ES-I3 (cell line): Measurements from ENCODE around the gene OXLD1.
"Not testable (repeated sequence)": the region's sequence is repeated elsewhere in the genome, so short reads cannot be mapped to it uniquely, and the experiment has no call there.

Experiments used
- H3K36me3 ChIP-seq: 2 replicates; pipeline ENCODE4 v1.6.1; 2013; ENCODE audit warnings: mild to moderate bottlenecking, low read length, control low read depth, moderate library complexity; ENCODE audit not compliant: insufficient read depth
- H3K4me1 ChIP-seq: 2 replicates; pipeline ENCODE4 v1.6.1; 2013; ENCODE audit warnings: mild to moderate bottlenecking, control low read depth, low read length; ENCODE audit not compliant: insufficient read depth
- H3K9ac ChIP-seq: 2 replicates; pipeline ENCODE4 v1.6.1; 2013; ENCODE audit warnings: low read depth, mild to moderate bottlenecking, low read length, moderate library complexity
- H3K9me3 ChIP-seq: 2 replicates; pipeline ENCODE4 v1.6.1; 2013; ENCODE audit warnings: mild to moderate bottlenecking, low read length, moderate library complexity; ENCODE audit not compliant: control insufficient read depth, insufficient read depth

Gene OXLD1

DNA sequence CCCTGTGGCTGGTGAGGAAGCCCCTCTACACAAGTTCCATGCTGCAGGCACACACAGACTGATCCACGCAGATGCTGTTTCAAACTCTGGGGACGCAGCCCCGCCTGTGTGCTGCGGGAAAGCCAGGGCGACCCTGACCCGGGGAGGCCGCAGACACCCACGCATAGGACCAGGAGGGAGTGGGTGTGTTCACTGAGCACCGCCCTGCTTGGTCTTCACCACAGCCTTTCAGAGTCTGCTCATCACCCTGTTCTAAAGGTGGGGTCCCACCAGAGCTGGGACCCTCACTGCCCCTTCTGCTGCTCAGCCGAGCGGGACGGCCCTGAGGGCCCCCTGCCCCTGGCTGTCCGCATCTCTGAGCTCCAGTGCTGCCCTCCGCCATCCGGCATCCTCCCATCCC, 21.9 kb downstream of the OXLD1 start:
- no peak overlapping the region for H3K9ac ChIP-seq
- no peaks in the 10 kb centered on the region for H3K9me3 ChIP-seq
- H3K4me1 ChIP-seq = peaks cover 14% of the 10 kb centered on the region; the same call in 1 of the 2 replicates
- no peaks in the 10 kb centered on the region for H3K36me3 ChIP-seq

GRCh38 chr17:81641825-81642489, 24.4 kb downstream of the OXLD1 start:
- Histone ChIP-seq H3K9me3 (no peaks in the 10 kb centered on the region), H3K4me1 (peaks cover 8% of the 10 kb centered on the region; the same call in 1 of the 2 replicates), H3K36me3 (no peaks in the 10 kb centered on the region), H3K9ac (no peak overlapping the region)

GRCh38 chr17:81640011-81640410, 26.4 kb downstream of the OXLD1 start:
- no peaks in the 10 kb centered on the region for H3K9me3 ChIP-seq
- peaks cover 11% of the 10 kb centered on the region; the same call in 1 of the 2 replicates for H3K4me1 ChIP-seq
- H3K36me3 ChIP-seq = no peaks in the 10 kb centered on the region
- no peak overlapping the region for H3K9ac ChIP-seq

DNA sequence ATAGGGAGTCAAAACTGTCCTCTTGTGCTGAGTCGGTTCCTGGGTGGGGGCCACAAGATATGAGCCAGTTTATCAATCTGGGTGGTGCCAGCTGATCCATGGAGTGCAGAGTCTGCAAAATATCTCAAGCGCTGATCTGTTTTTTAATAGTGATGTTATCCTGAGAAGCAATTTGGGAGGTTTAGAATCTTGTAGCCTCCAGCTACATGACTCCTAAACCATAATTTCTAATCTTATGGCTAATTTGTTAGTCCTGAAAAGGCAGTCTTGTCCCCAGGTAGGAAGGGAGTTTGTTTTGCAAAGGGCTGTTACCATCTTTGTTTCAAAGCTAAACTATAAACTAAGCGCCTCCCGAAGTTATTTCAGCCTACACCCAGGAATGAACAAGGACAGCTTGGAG, 27.7 kb downstream of the OXLD1 start:
- H3K4me1 ChIP-seq = peaks cover 11% of the 10 kb centered on the region; the same call in 1 of the 2 replicates
- H3K9ac ChIP-seq = no peak overlapping the region
- H3K9me3 ChIP-seq = no peaks in the 10 kb centered on the region
- H3K36me3 ChIP-seq = no peaks in the 10 kb centered on the region; the same call in 1 of the 2 replicates

DNA sequence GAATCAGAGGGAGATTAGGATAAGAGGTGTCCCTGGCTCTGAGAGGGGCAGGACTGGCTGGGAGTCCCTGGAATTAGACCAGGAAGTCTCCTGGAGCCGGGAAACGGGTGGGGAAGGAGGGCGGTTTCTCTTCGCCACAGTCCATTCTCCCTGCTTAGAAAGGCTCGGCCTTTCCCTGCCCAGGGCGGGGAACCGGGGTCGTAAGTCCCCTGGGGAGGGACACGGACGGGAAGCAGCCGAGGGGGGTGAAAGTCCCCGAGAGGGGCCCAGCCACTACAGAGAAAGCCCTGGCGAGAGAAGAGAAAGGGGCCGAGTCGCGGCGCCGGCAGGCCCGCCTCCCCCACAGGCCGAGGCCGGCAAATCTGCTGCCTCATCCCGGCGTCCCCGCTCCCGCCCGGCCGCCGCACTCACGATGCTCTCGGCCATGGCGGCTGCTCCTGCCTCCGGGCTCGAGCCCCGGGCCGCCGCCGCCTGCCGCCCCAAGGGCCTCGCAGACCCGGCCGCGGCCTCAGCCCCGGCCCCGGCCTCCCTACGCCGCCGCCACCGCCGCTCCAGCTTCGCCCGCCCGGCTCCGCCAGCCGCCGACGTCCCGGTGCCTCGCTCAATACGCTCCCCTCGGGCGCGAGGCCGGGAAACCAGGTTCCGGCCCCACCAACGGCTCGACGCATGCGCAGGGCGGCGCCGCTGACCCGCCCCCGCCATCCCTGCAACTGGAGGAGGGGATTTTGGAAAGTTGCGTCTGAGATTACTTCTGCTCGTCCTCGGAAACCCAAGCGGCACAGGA, 29.7 kb downstream of the OXLD1 start, which contains the start of the genes NPLOC4 and TSPAN10:
TSS of gene NPLOC4 (minus strand) at position 608 of the 784 bp plus-strand sequence. CDS start at position 426, 182 bp downstream.
TSS of gene TSPAN10 (plus strand) at position 692 of the 784 bp plus-strand sequence. CDS start 5,217 bp downstream, outside the sequence.
- no peaks in the 10 kb centered on the region; the same call in 1 of the 2 replicates for H3K36me3 ChIP-seq
- H3K9ac ChIP-seq = peak within 1 kb of the TSS; percentile 92
- H3K4me1 ChIP-seq = peaks cover 3% of the 10 kb centered on the region; the same call in 1 of the 2 replicates
- H3K9me3 ChIP-seq = no peaks in the 10 kb centered on the region

- Histone ChIP-seq H3K9ac (peak overlapping the region; percentile 92), H3K4me1 (peaks cover 3% of the 10 kb centered on the region; the same call in 1 of the 2 replicates), H3K9me3 (no peaks in the 10 kb centered on the region), H3K36me3 (no peaks in the 10 kb centered on the region; the same call in 1 of the 2 replicates)
Observed at GRCh38 chr17:81635973-81636504, 30.4 kb downstream of the OXLD1 start.

- H3K9me3 ChIP-seq = no peaks in the 10 kb centered on the region
- H3K36me3 ChIP-seq = no peaks in the 10 kb centered on the region; the same call in 1 of the 2 replicates
- peaks cover 3% of the 10 kb centered on the region; the same call in 1 of the 2 replicates for H3K4me1 ChIP-seq
- H3K9ac ChIP-seq = peak overlapping the region; percentile 92; the same call in 1 of the 2 replicates
Observed at GRCh38 chr17:81635431-81635830, 31.0 kb downstream of the OXLD1 start.

GRCh38 chr17:81631482-81631881, 34.9 kb downstream of the OXLD1 start:
- Histone ChIP-seq H3K9ac (no peak overlapping the region), H3K36me3 (peaks cover 15% of the 10 kb centered on the region), H3K9me3 (no peaks in the 10 kb centered on the region), H3K4me1 (peaks cover 3% of the 10 kb centered on the region; the same call in 1 of the 2 replicates)

GRCh38 chr17:81630274-81630673, 36.1 kb downstream of the OXLD1 start:
- Histone ChIP-seq H3K36me3 (peaks cover 20% of the 10 kb centered on the region), H3K4me1 (no peaks in the 10 kb centered on the region; the same call in 1 of the 2 replicates), H3K9ac (no peak overlapping the region), H3K9me3 (no peaks in the 10 kb centered on the region)

DNA sequence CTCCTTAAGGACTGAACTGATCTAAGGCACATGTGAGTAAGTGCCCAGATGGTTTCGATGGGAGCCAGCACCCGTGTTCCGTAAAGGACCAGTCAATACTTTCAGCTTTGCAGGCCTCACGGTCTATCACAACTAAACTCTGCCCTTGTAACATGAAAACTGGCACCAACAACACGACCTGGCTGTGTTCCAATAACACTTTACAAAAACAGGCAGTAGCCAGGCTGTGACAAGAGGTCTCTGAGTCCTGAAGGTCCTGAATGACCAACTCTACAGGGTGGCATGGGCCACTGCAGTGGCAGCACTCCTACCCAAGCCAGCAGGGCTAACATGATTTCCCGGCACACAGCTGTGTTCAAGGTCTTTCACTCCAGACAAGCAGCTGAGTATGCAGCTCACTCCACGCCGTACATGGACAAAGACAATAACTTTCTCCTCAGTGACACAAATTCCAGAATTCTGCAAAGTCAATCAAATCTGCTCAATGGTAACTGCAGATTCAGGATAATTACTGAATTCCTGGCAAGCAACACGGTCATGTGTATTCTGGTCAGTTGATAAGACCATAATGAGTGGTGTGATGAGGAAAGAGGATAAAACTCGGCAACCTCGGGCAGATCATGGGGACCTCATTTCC, 44.8 kb downstream of the OXLD1 start:
- Histone ChIP-seq H3K4me1 (no peaks in the 10 kb centered on the region), H3K9ac (no peak overlapping the region), H3K36me3 (peaks cover 55% of the 10 kb centered on the region), H3K9me3 (no peaks in the 10 kb centered on the region)

DNA sequence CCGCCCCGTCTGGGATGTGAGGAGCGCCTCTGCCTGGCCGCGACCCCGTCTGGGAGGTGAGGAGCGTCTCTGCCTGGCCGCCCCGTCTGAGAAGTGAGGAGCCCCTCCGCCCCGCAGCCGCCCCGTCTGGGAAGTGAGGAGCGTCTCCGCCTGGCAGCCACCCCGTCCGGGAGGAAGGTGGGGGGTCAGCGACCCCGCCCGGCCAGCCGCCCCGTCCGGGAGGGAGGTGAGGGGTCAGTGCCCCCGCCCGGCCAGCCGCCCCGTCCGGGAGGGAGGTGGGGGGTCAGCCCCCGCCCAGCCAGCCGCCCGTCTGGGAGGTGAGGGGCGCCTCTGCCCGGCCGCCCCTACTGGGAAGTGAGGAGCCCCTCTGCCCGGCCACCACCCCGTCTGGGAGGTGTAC, 48.1 kb downstream of the OXLD1 start:
- not testable (repeated sequence) for H3K9ac ChIP-seq, H3K4me1 ChIP-seq, H3K9me3 ChIP-seq
- H3K36me3 ChIP-seq = peaks cover 51% of the 10 kb centered on the region

- no peaks in the 10 kb centered on the region for H3K4me1 ChIP-seq
- no peak overlapping the region for H3K9ac ChIP-seq
- H3K36me3 ChIP-seq = peaks cover 54% of the 10 kb centered on the region
- no peaks in the 10 kb centered on the region for H3K9me3 ChIP-seq
Observed at GRCh38 chr17:81616877-81617276, 49.5 kb downstream of the OXLD1 start.

DNA sequence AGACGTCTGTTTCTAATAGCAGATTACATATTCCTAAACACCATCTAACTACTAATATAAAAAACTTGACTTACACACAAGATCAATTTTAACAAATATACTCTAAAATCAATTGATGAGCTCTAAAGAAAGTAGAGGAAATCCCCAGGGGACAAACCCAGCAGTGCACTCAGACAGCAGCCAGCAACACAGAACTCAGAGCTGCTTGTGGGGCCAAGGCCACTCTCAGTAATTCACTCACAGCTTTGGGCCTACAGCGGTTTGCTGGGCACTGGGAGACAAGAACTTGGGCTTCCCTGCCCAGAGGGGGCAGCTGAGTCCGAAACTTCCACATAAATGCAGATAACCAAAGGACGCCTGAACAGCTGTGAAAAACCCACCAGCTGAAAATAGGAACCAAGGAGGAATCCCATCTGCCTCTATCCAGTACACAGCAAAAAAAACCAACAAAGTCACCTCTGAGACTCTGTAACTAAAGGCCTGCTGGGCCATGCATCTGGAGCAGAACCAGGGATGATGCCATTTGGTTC, 50.9 kb downstream of the OXLD1 start:
- H3K9ac ChIP-seq = no peak overlapping the region
- peaks cover 44% of the 10 kb centered on the region for H3K36me3 ChIP-seq
- no peaks in the 10 kb centered on the region for H3K4me1 ChIP-seq
- H3K9me3 ChIP-seq = no peaks in the 10 kb centered on the region
